ENCODE measurements around the gene KDM7A.

DNA sequence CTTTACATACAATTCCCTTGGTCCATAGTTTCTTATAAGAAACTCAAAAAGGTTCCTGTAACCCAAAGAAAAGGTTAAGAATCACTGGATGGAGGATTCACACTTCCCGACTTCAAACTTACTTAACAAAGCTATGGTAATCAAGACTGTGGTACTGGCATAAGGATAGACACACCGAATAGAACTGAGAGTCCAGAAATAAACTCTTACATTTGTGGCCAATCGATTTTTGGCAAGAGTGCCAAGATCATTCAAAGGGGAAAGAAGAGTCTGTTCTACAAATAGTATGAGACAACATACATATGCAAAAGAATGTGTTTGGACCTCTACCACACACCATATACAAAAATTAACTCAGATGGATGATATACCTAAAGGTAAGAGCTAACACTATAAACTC lies 32.8 kb downstream of the KDM7A start:
- TF ChIP-seq, protein P1, sequence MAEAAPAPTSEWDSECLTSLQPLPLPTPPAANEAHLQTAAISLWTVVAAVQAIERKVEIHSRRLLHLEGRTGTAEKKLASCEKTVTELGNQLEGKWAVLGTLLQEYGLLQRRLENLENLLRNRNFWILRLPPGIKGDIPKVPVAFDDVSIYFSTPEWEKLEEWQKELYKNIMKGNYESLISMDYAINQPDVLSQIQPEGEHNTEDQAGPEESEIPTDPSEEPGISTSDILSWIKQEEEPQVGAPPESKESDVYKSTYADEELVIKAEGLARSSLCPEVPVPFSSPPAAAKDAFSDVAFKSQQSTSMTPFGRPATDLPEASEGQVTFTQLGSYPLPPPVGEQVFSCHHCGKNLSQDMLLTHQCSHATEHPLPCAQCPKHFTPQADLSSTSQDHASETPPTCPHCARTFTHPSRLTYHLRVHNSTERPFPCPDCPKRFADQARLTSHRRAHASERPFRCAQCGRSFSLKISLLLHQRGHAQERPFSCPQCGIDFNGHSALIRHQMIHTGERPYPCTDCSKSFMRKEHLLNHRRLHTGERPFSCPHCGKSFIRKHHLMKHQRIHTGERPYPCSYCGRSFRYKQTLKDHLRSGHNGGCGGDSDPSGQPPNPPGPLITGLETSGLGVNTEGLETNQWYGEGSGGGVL (tag by site-specific recombination; IDR thresholded peaks at IDR 0.05): no peak
- TF ChIP-seq ZNF121 (tag by site-specific recombination; IDR thresholded peaks at IDR 0.05) (no peak), RBAK (tag by site-specific recombination; IDR thresholded peaks at IDR 0.05) (no peak), ZNF138 (tag by site-specific recombination; IDR thresholded peaks at IDR 0.05; ENCODE audit: borderline replicate concordance) (no peak), ZNF701 (tag by site-specific recombination; IDR thresholded peaks at IDR 0.05) (no peak), YY1 (tag by site-specific recombination; IDR thresholded peaks at IDR 0.05) (no peak), REPIN1 (tag by site-specific recombination; IDR thresholded peaks at IDR 0.05; ENCODE audit: low read depth) (no peak), ZNF341 (tag by site-specific recombination; IDR thresholded peaks at IDR 0.05; ENCODE audit: low read depth) (no peak)
- TF ChIP-seq, protein P2, sequence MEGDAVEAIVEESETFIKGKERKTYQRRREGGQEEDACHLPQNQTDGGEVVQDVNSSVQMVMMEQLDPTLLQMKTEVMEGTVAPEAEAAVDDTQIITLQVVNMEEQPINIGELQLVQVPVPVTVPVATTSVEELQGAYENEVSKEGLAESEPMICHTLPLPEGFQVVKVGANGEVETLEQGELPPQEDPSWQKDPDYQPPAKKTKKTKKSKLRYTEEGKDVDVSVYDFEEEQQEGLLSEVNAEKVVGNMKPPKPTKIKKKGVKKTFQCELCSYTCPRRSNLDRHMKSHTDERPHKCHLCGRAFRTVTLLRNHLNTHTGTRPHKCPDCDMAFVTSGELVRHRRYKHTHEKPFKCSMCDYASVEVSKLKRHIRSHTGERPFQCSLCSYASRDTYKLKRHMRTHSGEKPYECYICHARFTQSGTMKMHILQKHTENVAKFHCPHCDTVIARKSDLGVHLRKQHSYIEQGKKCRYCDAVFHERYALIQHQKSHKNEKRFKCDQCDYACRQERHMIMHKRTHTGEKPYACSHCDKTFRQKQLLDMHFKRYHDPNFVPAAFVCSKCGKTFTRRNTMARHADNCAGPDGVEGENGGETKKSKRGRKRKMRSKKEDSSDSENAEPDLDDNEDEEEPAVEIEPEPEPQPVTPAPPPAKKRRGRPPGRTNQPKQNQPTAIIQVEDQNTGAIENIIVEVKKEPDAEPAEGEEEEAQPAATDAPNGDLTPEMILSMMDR (tag by site-specific recombination; IDR thresholded peaks at IDR 0.05): no peak
- TF ChIP-seq, protein P3, sequence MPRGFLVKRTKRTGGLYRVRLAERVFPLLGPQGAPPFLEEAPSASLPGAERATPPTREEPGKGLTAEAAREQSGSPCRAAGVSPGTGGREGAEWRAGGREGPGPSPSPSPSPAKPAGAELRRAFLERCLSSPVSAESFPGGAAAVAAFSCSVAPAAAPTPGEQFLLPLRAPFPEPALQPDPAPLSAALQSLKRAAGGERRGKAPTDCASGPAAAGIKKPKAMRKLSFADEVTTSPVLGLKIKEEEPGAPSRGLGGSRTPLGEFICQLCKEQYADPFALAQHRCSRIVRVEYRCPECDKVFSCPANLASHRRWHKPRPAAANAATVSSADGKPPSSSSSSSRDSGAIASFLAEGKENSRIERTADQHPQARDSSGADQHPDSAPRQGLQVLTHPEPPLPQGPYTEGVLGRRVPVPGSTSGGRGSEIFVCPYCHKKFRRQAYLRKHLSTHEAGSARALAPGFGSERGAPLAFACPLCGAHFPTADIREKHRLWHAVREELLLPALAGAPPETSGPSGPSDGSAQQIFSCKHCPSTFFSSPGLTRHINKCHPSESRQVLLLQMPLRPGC (tag by site-specific recombination; IDR thresholded peaks at IDR 0.05): no peak
- TF ChIP-seq, protein P4, sequence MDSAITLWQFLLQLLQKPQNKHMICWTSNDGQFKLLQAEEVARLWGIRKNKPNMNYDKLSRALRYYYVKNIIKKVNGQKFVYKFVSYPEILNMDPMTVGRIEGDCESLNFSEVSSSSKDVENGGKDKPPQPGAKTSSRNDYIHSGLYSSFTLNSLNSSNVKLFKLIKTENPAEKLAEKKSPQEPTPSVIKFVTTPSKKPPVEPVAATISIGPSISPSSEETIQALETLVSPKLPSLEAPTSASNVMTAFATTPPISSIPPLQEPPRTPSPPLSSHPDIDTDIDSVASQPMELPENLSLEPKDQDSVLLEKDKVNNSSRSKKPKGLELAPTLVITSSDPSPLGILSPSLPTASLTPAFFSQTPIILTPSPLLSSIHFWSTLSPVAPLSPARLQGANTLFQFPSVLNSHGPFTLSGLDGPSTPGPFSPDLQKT (IDR thresholded peaks at IDR 0.05; ENCODE audit: borderline replicate concordance, low read depth, low read length): no peak
- TF ChIP-seq, protein P5, sequence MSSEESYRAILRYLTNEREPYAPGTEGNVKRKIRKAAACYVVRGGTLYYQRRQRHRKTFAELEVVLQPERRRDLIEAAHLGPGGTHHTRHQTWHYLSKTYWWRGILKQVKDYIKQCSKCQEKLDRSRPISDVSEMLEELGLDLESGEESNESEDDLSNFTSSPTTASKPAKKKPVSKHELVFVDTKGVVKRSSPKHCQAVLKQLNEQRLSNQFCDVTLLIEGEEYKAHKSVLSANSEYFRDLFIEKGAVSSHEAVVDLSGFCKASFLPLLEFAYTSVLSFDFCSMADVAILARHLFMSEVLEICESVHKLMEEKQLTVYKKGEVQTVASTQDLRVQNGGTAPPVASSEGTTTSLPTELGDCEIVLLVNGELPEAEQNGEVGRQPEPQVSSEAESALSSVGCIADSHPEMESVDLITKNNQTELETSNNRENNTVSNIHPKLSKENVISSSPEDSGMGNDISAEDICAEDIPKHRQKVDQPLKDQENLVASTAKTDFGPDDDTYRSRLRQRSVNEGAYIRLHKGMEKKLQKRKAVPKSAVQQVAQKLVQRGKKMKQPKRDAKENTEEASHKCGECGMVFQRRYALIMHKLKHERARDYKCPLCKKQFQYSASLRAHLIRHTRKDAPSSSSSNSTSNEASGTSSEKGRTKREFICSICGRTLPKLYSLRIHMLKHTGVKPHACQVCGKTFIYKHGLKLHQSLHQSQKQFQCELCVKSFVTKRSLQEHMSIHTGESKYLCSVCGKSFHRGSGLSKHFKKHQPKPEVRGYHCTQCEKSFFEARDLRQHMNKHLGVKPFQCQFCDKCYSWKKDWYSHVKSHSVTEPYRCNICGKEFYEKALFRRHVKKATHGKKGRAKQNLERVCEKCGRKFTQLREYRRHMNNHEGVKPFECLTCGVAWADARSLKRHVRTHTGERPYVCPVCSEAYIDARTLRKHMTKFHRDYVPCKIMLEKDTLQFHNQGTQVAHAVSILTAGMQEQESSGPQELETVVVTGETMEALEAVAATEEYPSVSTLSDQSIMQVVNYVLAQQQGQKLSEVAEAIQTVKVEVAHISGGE (tag by site-specific recombination; conservative IDR thresholded peaks at IDR 0.05; ENCODE audit: low read depth): no peak
- TF ChIP-seq, protein P6, sequence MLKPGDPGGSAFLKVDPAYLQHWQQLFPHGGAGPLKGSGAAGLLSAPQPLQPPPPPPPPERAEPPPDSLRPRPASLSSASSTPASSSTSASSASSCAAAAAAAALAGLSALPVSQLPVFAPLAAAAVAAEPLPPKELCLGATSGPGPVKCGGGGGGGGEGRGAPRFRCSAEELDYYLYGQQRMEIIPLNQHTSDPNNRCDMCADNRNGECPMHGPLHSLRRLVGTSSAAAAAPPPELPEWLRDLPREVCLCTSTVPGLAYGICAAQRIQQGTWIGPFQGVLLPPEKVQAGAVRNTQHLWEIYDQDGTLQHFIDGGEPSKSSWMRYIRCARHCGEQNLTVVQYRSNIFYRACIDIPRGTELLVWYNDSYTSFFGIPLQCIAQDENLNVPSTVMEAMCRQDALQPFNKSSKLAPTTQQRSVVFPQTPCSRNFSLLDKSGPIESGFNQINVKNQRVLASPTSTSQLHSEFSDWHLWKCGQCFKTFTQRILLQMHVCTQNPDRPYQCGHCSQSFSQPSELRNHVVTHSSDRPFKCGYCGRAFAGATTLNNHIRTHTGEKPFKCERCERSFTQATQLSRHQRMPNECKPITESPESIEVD (tag by site-specific recombination; IDR thresholded peaks at IDR 0.05): no peak

Data from HEK293 (cell line).